ENCODE data around the gene TUBB2A. TPM values are rescaled to one million over a fixed set of nuclear protein-coding genes. Genes with fewer than 3 reads are reported as not detected.

Gene TUBB2A
- total and polyA plus RNA-seq, 2 of the 4 experiments (the other 2 are of a cell fraction) = 164 to 264 TPM

- no peak for DNase-seq
- TF ChIP-seq SMC3 (IDR thresholded peaks at IDR 0.05; ENCODE audit: low read depth, low read length) = no peak
- no peak for TF ChIP-seq BHLHE40 (IDR thresholded peaks at IDR 0.05; ENCODE audit: low read depth, low read length)
- no peak for TF ChIP-seq FOS (IDR thresholded peaks at IDR 0.05; ENCODE audit: low read depth, low read length)
- no peak for TF ChIP-seq CEBPB (IDR thresholded peaks at IDR 0.05; ENCODE audit: low read depth, low read length)
- TF ChIP-seq, protein P1, sequence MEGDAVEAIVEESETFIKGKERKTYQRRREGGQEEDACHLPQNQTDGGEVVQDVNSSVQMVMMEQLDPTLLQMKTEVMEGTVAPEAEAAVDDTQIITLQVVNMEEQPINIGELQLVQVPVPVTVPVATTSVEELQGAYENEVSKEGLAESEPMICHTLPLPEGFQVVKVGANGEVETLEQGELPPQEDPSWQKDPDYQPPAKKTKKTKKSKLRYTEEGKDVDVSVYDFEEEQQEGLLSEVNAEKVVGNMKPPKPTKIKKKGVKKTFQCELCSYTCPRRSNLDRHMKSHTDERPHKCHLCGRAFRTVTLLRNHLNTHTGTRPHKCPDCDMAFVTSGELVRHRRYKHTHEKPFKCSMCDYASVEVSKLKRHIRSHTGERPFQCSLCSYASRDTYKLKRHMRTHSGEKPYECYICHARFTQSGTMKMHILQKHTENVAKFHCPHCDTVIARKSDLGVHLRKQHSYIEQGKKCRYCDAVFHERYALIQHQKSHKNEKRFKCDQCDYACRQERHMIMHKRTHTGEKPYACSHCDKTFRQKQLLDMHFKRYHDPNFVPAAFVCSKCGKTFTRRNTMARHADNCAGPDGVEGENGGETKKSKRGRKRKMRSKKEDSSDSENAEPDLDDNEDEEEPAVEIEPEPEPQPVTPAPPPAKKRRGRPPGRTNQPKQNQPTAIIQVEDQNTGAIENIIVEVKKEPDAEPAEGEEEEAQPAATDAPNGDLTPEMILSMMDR (conservative IDR thresholded peaks at IDR 0.05; ENCODE audit: low read depth, low read length) = no peak
- no peak for TF ChIP-seq MXI1 (IDR thresholded peaks at IDR 0.05; ENCODE audit: borderline replicate concordance, low read depth, low read length)
- TF ChIP-seq MAFK (IDR thresholded peaks at IDR 0.05; ENCODE audit: low read depth, low read length) = no peak
- TF ChIP-seq CHD1 (IDR thresholded peaks at IDR 0.05; ENCODE audit: low read depth, low read length) = no peak
- TF ChIP-seq RCOR1 (IDR thresholded peaks at IDR 0.05; ENCODE audit: insufficient replicate concordance, low read length) = no peak
- no peak for TF ChIP-seq POLR2A (IDR thresholded peaks at IDR 0.05; ENCODE audit: low read depth, low read length)
- TF ChIP-seq MAZ (IDR thresholded peaks at IDR 0.05; ENCODE audit: borderline replicate concordance, low read depth, low read length) = no peak
- TF ChIP-seq ELK1 (IDR thresholded peaks at IDR 0.05; ENCODE audit: borderline replicate concordance, low read depth, low read length) = no peak
- TF ChIP-seq RAD21 (IDR thresholded peaks at IDR 0.05; ENCODE audit: low read length) = no peak
- TF ChIP-seq USF2 (IDR thresholded peaks at IDR 0.05; ENCODE audit: low read depth, low read length) = no peak
- no peak for TF ChIP-seq NFE2L2 (IDR thresholded peaks at IDR 0.05; ENCODE audit: low read depth, low read length)
- no peak for TF ChIP-seq RFX5 (IDR thresholded peaks at IDR 0.05; ENCODE audit: low read depth, low read length)
- H3K18ac ChIP-seq (ENCODE audit: low read depth, low read length) = no peak overlapping the region
- H2BK120ac ChIP-seq (ENCODE audit: low read depth, low read length) = no peak overlapping the region
- no peak overlapping the region for H3K4me2 ChIP-seq (ENCODE audit: low read depth, low read length)
- no peak overlapping the region for H4K8ac ChIP-seq (ENCODE audit: low read depth in 2 of 2, low read length in 2 of 2)
- no peak overlapping the region for H3K9ac ChIP-seq (ENCODE audit: low read depth, low read length)
- ATAC-seq (ENCODE audit: low read depth) = no peak
- ChIA-PET POLR2A (ENCODE audit: unreplicated experiment) (no interaction called here), CTCF (no interaction called here)
- no peaks in the 10 kb centered on the region for H3K9me3 ChIP-seq (ENCODE audit: control insufficient read depth, insufficient read depth, low read length)
- peaks cover 10% of the 10 kb centered on the region; the same call in 1 of the 2 replicates for H3K9me1 ChIP-seq (ENCODE audit: insufficient read depth, low read length)
- H3K14ac ChIP-seq (replicated peaks; ENCODE audit: low read depth, low read length) = no peak overlapping the region
- no peak overlapping the region for H3K4me3 ChIP-seq (ENCODE audit: insufficient read depth, low read depth, low read length)
- H2AK5ac ChIP-seq (ENCODE audit: low read depth, low read length) = no peak overlapping the region
- no peak overlapping the region for H3K56ac ChIP-seq (ENCODE audit: extremely low read depth, insufficient read depth, low read length)
- no peak overlapping the region for H4K5ac ChIP-seq (ENCODE audit: low read depth, low read length)
- H2BK15ac ChIP-seq (ENCODE audit: low read depth, low read length) = no peak overlapping the region
- no peak overlapping the region for H2BK5ac ChIP-seq (ENCODE audit: low read depth, low read length, poor library complexity, severe bottlenecking)
- no TSS peak for BruUV-seq (replicated peaks)
- intact Hi-C loops (cut with micrococcal nuclease) = no loop called here
- in situ Hi-C loops (cut with MboI; ENCODE audit: low sequenced_read_pairs) = loop anchor here (25.0 kb wide), 1 partner anchor 595 kb away; no protein-coding TSS in a partner anchor
- peaks cover 8% of the 10 kb centered on the region for H3K4me1 ChIP-seq (ENCODE audit: control insufficient read depth, insufficient read depth, low read length)
- H3K23ac ChIP-seq (ENCODE audit: low read depth, low read length) = no peak overlapping the region
- no peak overlapping the region for H2BK20ac ChIP-seq (ENCODE audit: low read depth, low read length)
- H2AK9ac ChIP-seq (replicated peaks; ENCODE audit: low read depth, low read length, poor library complexity) = no peak overlapping the region
- H3K79me1 ChIP-seq (ENCODE audit: low read depth in 1 of 2, low read length in 2 of 2) = no peaks in the 10 kb centered on the region; a peak in 1 of 4 replicates
- no peaks in the 10 kb centered on the region for H3K27me3 ChIP-seq (ENCODE audit: control insufficient read depth, insufficient read depth, low read length)
- H4K91ac ChIP-seq (ENCODE audit: insufficient read depth, low read depth, low read length) = no peak overlapping the region
- no peak overlapping the region for H3K4ac ChIP-seq (ENCODE audit: low read depth, low read length)
- peaks cover 11% of the 10 kb centered on the region for H3K36me3 ChIP-seq (ENCODE audit: control insufficient read depth, insufficient read depth, low read length)
- dilution Hi-C loops (cut with HindIII; ENCODE audit: low sequenced_read_pairs, unreplicated experiment) = no loop called here
- no peaks in the 10 kb centered on the region for H4K20me1 ChIP-seq (ENCODE audit: insufficient read depth, low read length)
- H3K27ac ChIP-seq (ENCODE audit: insufficient read depth, low read length) = no peak overlapping the region
- no peak overlapping the region for H2AFZ ChIP-seq (replicated peaks; ENCODE audit: low read length, poor library complexity)
Observed at GRCh38 chr6:3142536-3142935, 14.8 kb downstream of the TUBB2A start.

Data from IMR-90 (cell line).